ENCODE data around the gene CDC42BPA.

- TF ChIP-seq POLR2A (IDR thresholded peaks at IDR 0.05) (no peak), EP300 (IDR thresholded peaks at IDR 0.05) (no peak)
Observed at GRCh38 chr1:226972931-226973330, 345.4 kb downstream of the CDC42BPA start.
